HG03175 (cell line): ENCODE measurements around the gene TNS3.
A peak's percentile ranks its signal among the peaks of the same experiment; 100 is the strongest.

ENCODE experiments used
- ATAC-seq: cut with Tn5 transposase; IDR thresholded peaks from one replicate; pipeline ENCODE4 v1.9.1; 2021; ENCODE audit warnings: mild to moderate bottlenecking, moderate library complexity; ENCODE audit not compliant: unreplicated experiment

Gene TNS3

GRCh38 chr7:47582764-47583738 is 1.1 kb upstream of the TNS3 start:
- no peak for ATAC-seq

- no peak for ATAC-seq
These were observed 490 bp downstream of the TNS3 start for GRCh38 chr7:47581438-47581803.

- no peak for ATAC-seq
These were observed 1.0 kb downstream of the TNS3 start for GRCh38 chr7:47580811-47581331.

DNA sequence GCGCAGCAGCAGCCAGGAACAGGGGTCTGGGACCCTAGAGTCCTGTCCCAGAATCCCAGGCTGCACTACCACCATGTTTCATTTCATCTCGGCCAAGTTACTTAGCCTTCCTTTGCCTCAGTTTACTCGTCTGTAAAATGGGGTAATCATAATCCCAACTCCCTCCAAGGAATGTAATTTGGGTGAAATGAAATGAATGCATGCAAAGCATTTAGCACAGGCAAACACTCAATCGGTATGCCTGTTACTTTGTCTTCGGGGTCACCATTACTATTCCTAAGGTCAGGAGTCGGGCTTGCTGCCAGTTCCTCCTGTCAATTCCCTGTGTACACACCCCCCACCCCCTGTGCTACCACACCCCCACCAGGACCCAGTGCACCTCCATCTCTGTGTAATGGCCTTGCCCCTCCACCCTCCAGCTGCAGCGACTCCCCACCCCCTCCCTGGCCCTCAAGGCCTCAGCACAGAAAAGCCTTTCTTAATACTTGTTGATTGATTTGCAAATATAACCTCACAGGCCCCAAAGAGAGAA is 1.7 kb downstream of the TNS3 start:
- ATAC-seq, result no peak

DNA sequence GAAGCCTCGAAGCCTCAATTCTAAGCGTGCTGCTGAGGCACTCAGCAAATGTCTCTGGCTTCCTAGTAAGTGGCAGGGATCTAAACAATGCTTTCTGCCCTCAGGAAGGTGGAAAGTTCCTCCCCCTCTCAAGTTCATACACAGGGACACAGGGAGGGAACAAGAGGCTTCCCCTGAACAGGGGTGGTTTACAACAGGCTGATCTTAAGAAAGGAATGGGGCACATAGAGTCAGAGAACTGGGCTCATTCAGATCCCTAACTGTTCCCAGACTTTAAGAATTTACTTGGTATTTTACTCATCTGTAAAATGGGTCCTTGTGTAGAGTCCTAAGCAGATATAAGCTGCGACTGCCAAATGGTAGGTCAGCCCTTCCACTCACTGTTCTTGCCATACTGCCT is 2.5 kb downstream of the TNS3 start:
- ATAC-seq, result no peak

GRCh38 chr7:47578579-47579270 is 3.2 kb downstream of the TNS3 start:
- ATAC-seq, result no peak

- no peak for ATAC-seq
These were observed 4.5 kb downstream of the TNS3 start for GRCh38 chr7:47577321-47577919.

GRCh38 chr7:47576866-47577306 is 5.0 kb downstream of the TNS3 start:
- no peak for ATAC-seq

DNA sequence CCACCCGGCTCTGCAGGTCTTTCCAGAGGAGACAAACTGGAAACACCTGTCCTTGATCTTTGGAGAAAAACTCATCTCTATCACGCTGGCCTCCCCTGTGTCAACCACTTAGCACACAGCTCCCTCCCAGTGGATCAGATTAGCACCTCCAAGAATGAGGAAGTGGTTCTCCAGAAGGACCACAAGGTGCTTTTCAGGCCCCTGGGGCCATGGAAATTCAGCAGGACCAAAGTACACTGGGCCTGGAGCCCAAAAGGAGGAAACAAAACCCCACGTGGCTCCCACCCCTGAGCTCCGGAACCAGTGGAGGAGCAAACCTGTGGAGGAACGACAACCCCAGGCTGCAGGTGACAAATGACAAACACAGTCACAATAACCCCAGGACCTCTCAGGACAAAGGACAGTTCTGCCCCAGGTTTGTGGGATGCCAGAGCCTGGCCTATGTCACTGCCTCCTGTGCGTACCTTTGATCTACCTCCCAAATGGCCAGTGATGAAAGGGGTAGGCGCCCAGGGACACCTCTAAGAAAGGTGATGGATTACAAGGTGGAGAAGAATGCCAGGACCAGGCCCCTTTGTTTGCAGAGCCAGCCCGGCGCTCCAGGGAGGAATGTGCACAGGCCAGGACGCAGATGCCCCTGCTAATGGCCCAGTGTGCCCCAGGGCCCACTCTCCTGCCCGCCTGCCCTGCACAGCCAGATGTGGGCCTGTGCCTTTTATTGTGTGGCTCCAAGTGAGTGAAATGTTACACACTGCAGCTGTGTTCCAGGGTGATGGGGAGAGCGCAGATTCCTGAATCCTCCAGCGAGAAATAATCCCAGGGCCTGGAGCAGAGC is 5.7 kb downstream of the TNS3 start:
- no peak for ATAC-seq

GRCh38 chr7:47574482-47575329 is 7.2 kb downstream of the TNS3 start:
- peak; percentile 84 for ATAC-seq

GRCh38 chr7:47573758-47574481 is 8.0 kb downstream of the TNS3 start:
- ATAC-seq, result no peak

DNA sequence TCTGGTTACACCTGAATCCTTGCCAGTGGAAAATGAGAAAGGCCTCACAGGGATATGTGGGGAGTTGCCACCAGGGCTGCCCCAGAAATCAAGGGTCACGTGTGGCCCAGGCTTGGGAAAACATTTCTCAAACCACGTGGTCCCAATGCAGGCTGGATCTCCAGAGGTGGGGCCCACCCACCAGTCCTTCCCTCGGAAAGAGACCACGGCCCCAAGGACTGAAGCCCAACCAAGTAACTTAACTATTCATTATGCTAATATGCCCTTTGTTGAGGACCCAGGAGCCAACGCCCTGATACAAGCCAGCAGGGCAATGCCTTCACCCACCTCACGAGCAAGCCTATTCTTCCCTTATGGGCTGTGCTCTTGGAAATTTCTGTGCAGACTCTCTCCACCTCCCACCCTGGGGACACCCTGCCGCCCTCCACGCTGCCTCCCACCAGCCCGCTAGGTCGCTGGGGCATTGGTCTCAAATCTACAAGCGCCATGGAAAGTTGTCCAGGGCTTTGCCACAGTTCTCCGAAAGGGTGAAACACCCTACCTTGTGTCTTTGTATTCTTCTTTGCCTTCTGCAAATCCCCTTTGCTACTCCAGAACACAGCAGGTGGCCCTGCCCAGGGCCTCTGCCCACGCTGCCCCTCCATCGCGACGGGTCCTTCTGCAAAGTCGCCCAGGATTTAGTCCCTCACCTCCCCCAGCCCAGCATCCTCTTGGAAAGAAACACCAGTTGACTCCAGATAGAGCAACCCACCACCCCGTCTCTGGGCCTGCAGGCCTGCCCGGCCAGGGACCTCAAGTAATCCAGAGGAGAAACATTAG is 8.8 kb downstream of the TNS3 start:
- ATAC-seq, result no peak

DNA sequence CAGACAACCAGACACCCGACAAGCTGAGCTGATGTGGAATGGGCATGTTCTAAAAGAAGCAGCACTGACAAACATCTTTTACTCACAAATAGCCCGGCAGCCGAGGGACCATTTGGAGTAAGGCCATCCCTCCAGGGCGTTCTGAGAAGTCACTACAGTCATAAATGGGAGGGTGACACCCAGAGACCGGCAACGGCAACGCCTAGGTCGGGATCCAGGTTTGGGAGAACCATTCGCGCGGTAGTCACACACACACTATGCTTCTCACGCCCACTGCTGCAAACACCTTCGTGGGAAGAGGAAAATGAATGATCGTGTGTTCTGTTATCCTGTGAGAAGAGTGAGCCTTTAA is 9.8 kb downstream of the TNS3 start:
- ATAC-seq, result no peak

DNA sequence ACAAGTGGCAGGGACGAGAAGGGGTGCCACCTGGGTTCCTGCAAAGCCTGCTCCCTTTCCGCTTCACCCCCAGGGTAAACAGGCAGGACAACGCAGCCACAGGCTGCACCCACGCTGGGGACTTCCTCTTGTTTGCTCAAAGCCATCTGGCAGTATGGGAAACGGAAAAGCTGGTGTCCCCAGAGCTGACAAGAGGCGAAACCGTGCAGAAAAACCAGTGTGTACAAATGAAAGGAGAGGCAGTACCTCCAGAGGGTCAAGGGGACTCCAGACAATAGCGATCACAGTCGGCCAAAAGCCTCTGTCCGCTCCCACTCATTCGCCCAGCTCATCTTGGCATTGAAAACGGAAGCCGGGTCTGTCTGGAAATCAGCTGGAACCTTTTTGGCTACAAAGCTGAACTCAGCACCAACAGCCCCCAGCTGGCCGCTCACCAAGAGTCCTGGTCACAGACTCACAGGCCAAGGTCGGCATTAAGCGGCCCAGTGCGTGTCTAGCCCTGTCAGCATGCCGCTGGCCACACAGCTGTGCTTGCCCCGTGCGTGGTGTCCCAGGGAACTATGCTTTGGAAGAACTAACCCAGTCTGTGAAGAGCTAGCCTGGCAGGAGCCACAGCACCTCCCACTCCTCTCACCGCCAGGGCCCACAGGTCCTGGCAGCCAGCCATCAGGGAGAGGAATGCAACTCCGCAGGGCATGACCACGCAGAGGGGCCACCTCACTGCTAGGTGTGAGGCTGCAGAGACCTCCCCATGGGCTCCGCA is 10.4 kb downstream of the TNS3 start:
- ATAC-seq, result no peak

DNA sequence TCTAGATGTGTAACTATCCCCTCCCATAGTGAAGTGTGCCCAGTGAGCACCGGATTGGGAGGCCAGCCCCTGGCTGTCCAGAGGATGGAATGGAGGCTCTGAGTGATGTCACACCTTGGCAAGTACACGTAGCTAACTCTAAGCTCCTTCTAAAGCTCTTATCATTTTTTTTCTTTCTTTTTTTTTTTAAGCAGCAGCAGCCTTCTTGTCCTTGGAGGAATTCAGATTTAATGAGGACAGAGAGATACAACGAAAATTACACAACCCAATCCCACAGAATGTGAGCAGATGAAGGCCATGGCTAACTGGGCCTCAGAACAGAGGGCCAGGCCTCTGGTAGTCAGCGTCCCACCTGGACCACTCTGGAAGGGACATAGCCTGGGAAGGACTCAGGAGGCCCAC is 11.3 kb downstream of the TNS3 start:
- ATAC-seq, result no peak

GRCh38 chr7:47568547-47568946 is 13.4 kb downstream of the TNS3 start:
- no peak for ATAC-seq

DNA sequence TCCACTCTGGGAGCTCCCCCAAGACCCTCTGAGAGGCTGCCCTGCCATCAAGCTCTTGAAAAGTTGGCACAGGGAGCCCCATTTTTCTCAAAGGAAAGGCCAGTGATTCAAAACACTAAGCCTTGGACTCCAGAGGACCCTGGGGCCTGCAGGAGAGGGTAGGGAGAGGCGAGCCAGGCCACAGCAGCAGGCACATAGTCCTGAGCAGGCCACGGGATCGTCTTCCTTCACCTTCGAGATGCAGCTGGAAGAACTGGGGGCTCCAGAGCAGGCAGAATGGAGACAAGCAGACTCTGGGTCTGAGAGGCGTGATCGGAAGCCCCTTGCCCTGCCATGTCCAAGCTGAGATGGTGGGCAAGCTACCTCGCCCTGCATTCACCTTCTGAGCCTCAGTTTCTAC is 13.9 kb downstream of the TNS3 start:
- ATAC-seq, result no peak
